ENCODE results near the gene KRTAP10-12. TPM values are rescaled to one million over a fixed set of nuclear protein-coding genes. Genes with fewer than 3 reads are reported as not detected.

The KRTAP10-12 gene
- total and polyA plus RNA-seq, 10 of the 15 experiments (the other 5 are each of a cell fraction or from before 2014, with no cell fraction given), result not detected

GRCh38 chr21:44709426-44710293 is 12.7 kb downstream of the KRTAP10-12 start:
- 2% methylated on average over 42 of the region's 45 CpGs for WGBS (ENCODE audit: insufficient coverage, insufficient replicate concordance, low lambda C conversion rate, missing lambda C conversion rate)
- ChIA-PET POLR2A (no interaction called here), RAD21 (ENCODE audit: unreplicated experiment) (no interaction called here), SMC1A (ENCODE audit: uncharacterized antibody, unreplicated experiment) (no interaction called here), CTCF (no interaction called here)
- peaks cover 6% of the 10 kb centered on the region; the same call in 1 of the 3 replicates for H3K9me3 ChIP-seq (replicated peaks; ENCODE audit: control insufficient read depth, insufficient read depth, low read length)
- in situ Hi-C loops (cut with MboI), result no loop called here
- no peak overlapping the region for H3K27ac ChIP-seq (ENCODE audit: control insufficient read depth, insufficient read depth)
- H3K27me3 ChIP-seq (replicated peaks in 1 of 2; ENCODE audit: control insufficient read depth in 2 of 2, insufficient read depth in 2 of 2, low read length in 1 of 2), result peaks cover 12 to 18% of the 10 kb centered on the region in 2 experiments; a peak in 3 of 4 replicates
- H3K79me2 ChIP-seq (ENCODE audit: control insufficient read depth, insufficient read depth, low read length), result no peaks in the 10 kb centered on the region
- H2AFZ ChIP-seq (ENCODE audit: control insufficient read depth, low read depth, low read length), result no peak overlapping the region
- BruUV-seq (replicated peaks), result no TSS peak
- FAIRE-seq, result no peak
- no peaks in the 10 kb centered on the region for H4K20me1 ChIP-seq (ENCODE audit: control insufficient read depth, insufficient read depth)
- no peak overlapping the region for H3K9ac ChIP-seq (ENCODE audit: control insufficient read depth, insufficient read depth, low read length)
- intact Hi-C loops (cut with micrococcal nuclease; ENCODE audit: unreplicated experiment), result no loop called here
- no peaks in the 10 kb centered on the region for H3K36me3 ChIP-seq (ENCODE audit: control insufficient read depth in 2 of 2, insufficient read depth in 2 of 2, low read length in 1 of 2)
- no peaks in the 10 kb centered on the region for H3K4me1 ChIP-seq (ENCODE audit: control insufficient read depth, insufficient read depth, low read length)
- DNase-seq (ENCODE audit: low read depth, low spot score), result no peak
- no peak overlapping the region for H3K4me2 ChIP-seq (ENCODE audit: control insufficient read depth, insufficient read depth)
- no peak overlapping the region for H3K4me3 ChIP-seq
- TF ChIP-seq CHD1 (IDR thresholded peaks at IDR 0.05; ENCODE audit: low read depth, low read length) (no peak), BCL3 (IDR thresholded peaks at IDR 0.05; ENCODE audit: borderline replicate concordance, insufficient read depth, low read depth, low read length, poor library complexity, severe bottlenecking) (no peak), POLR2AphosphoS2 (IDR thresholded peaks at IDR 0.05; ENCODE audit: low read depth, low read length) (no peak), SPI1 (IDR thresholded peaks at IDR 0.05; ENCODE audit: borderline replicate concordance, insufficient read depth, low read depth, low read length) (no peak), NR2C2 (IDR thresholded peaks at IDR 0.05; ENCODE audit: borderline replicate concordance, control insufficient read depth, insufficient read length, low read depth) (no peak), CUX1 (IDR thresholded peaks at IDR 0.05; ENCODE audit: insufficient replicate concordance, low read depth, low read length) (no peak), KLF5 (IDR thresholded peaks at IDR 0.05; ENCODE audit: partially characterized antibody) (no peak)
- no peak for ATAC-seq
